Suprapubic skin (tissue), 4 donors: ENCODE data around the gene PCID2. TPM values are rescaled to one million over a fixed set of nuclear protein-coding genes. Genes with fewer than 3 reads are reported as not detected.

Source experiments
- DNase-seq, 2 donors: peaks; one replicate each; pipeline ENCODE4 v3.0.0-alpha.2; 2019; ENCODE audit warnings: low spot score in 2 of 2
- H3K27ac ChIP-seq: fragments of 200-600 bp; sonication (generic); one replicate; pipeline ENCODE4 v1.5.1; 2019
- H3K27me3 ChIP-seq: fragments of 200-600 bp; sonication (generic); one replicate; pipeline ENCODE4 v1.5.1; 2019
- H3K36me3 ChIP-seq: fragments of 200-600 bp; sonication (generic); one replicate; pipeline ENCODE4 v1.5.1; 2019
- H3K4me1 ChIP-seq: fragments of 200-600 bp; sonication (generic); one replicate; pipeline ENCODE4 v1.5.1; 2019
- H3K4me3 ChIP-seq: fragments of 200-600 bp; sonication (generic); one replicate; pipeline ENCODE4 v1.5.1; 2019; ENCODE audit warnings: mild to moderate bottlenecking
- H3K9me3 ChIP-seq: fragments of 200-600 bp; sonication (generic); one replicate; pipeline ENCODE4 v1.5.1; 2019
- EP300 ChIP-seq: sonication (generic); formaldehyde crosslinking; IDR thresholded peaks from one replicate; pipeline ENCODE4 v1.6.1; 2017; ENCODE audit warnings: antibody characterized with exemption
- POLR2A ChIP-seq, 2 donors: fragments of 450-650 bp; IDR thresholded peaks; one replicate each; pipeline ENCODE4 v1.6.1; 2017; ENCODE audit warnings: antibody characterized with exemption in 2 of 2, mild to moderate bottlenecking in 2 of 2, moderate library complexity in 2 of 2
- POLR2AphosphoS5 ChIP-seq, 3 donors: sonication (generic); formaldehyde crosslinking; IDR thresholded peaks; one replicate each; pipeline ENCODE4 v1.6.1; 2017; ENCODE audit warnings: antibody characterized with exemption in 3 of 3
- WGBS: methylation state at CpG from one replicate; pipeline ENCODE4 v1.1.5; 2018; 5-methylcytosine and 5-hydroxymethylcytosine counted together
- total RNA-seq, 4 donors: library from RNA; depleted of rRNA; stranded (reverse); fragments of >200 nt; gene quantifications; one replicate each; pipeline ENCODE4 v1.1.0, GENCODE V29; 2016
- TF ChIP-seq, protein P1 (sequence below), 2 donors: fragments of 200-600 bp in 1 of 2; fragments of 450-650 bp in 1 of 2; sonication (generic) in 1 of 2; IDR thresholded peaks; one replicate each; pipeline ENCODE4 v1.5.1; 2016 to 2019; ENCODE audit warnings: antibody characterized with exemption in 2 of 2, mild to moderate bottlenecking in 1 of 2, moderate library complexity in 1 of 2

The PCID2 gene
- total RNA-seq, 4 donors from 2014 or later: 33.2 to 99.5 (median 49.5) TPM

DNA sequence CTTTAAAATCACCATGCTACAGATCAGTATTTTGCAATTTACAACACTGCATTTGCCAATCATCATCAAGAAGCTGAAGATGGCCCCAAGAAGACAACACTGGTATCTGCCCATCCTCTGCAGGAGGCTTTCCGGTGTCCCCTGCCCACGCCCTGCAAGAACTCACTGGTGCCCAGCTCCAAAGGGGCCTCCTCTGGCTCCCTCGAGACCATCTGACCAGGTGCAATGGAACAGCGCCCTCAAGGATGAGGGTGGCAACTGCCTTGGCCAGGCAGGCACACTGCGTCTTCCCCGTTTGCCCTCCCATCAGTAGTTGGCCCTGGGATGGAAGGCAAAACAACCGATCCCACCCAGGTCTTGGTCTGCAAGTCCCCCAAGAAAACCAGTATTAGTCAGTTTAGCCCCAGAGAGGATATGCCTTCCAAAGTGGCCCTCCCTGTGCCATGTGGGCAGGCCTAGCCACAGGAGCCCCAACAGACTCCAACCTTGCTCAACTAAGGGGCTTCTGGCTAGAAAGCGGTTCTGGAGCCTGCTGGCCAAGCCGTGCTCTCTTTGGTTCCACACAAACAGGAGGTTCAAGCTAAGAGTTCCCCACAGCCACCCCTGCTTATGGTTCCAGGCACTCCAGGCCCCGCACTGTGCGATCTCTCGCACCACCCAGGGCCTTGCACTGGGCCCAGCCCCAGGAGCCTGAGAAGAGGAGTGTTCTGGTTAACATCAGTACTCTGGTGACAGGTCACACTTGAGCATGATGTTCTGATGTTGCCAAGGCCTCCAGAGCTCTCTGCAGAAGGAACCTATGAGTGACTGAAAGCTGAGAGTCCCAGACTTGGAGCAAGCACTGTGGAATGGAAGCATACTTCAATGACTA, 4.7 kb downstream of the PCID2 start:
- no peak for DNase-seq
- 89% methylated on average over 7 of the region's 12 CpGs for WGBS
- Histone ChIP-seq H3K27ac (no peak overlapping the region), H3K9me3 (no peaks in the 10 kb centered on the region), H3K4me1 (peaks cover 41% of the 10 kb centered on the region), H3K4me3 (no peak overlapping the region), H3K27me3 (no peaks in the 10 kb centered on the region), H3K36me3 (peaks cover 18% of the 10 kb centered on the region)
- TF ChIP-seq POLR2A (IDR thresholded peaks at IDR 0.05): no peak
- TF ChIP-seq, protein P1, sequence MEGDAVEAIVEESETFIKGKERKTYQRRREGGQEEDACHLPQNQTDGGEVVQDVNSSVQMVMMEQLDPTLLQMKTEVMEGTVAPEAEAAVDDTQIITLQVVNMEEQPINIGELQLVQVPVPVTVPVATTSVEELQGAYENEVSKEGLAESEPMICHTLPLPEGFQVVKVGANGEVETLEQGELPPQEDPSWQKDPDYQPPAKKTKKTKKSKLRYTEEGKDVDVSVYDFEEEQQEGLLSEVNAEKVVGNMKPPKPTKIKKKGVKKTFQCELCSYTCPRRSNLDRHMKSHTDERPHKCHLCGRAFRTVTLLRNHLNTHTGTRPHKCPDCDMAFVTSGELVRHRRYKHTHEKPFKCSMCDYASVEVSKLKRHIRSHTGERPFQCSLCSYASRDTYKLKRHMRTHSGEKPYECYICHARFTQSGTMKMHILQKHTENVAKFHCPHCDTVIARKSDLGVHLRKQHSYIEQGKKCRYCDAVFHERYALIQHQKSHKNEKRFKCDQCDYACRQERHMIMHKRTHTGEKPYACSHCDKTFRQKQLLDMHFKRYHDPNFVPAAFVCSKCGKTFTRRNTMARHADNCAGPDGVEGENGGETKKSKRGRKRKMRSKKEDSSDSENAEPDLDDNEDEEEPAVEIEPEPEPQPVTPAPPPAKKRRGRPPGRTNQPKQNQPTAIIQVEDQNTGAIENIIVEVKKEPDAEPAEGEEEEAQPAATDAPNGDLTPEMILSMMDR (IDR thresholded peaks at IDR 0.05): no peak
- TF ChIP-seq POLR2AphosphoS5 (IDR thresholded peaks at IDR 0.05): no peak
- TF ChIP-seq EP300: no peak

GRCh38 chr13:113202912-113203311, 5.6 kb downstream of the PCID2 start:
- no peaks in the 10 kb centered on the region for H3K27me3 ChIP-seq
- 88% methylated on average over 4 of the region's 4 CpGs for WGBS
- H3K36me3 ChIP-seq: peaks cover 26% of the 10 kb centered on the region
- TF ChIP-seq, protein P1 (IDR thresholded peaks at IDR 0.05): no peak
- TF ChIP-seq POLR2AphosphoS5 (IDR thresholded peaks at IDR 0.05): no peak
- TF ChIP-seq EP300: no peak
- TF ChIP-seq POLR2A (IDR thresholded peaks at IDR 0.05): no peak
- H3K4me1 ChIP-seq: peaks cover 41% of the 10 kb centered on the region
- no peak for DNase-seq
- H3K4me3 ChIP-seq: no peak overlapping the region
- no peaks in the 10 kb centered on the region for H3K9me3 ChIP-seq
- no peak overlapping the region for H3K27ac ChIP-seq

DNA sequence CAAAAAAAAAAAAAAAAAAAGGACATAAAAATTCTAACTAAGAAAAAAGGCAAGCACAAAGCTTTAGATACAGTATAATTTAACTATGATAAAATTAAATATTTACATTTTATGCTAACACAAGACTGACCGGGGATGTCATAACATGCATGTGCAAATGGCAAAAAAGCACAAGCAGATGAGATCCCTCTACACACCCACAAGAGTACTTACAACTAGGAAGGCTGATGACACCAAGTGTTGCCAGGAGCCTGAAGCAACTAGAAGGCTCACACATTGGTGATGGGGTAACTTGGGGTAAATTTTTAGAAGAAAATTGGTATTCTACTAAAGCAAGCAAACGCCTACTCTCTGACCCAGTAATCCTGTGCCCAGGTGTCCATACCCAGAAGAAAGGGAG, 6.7 kb downstream of the PCID2 start:
- DNase-seq: no peak
- WGBS: 87% methylated on average over 2 of the region's 2 CpGs
- Histone ChIP-seq H3K4me3 (no peak overlapping the region), H3K27ac (no peak overlapping the region), H3K9me3 (no peaks in the 10 kb centered on the region), H3K36me3 (peaks cover 37% of the 10 kb centered on the region), H3K27me3 (no peaks in the 10 kb centered on the region), H3K4me1 (peaks cover 30% of the 10 kb centered on the region)
- TF ChIP-seq, protein P1 (IDR thresholded peaks at IDR 0.05): no peak
- TF ChIP-seq EP300 (no peak), POLR2A (IDR thresholded peaks at IDR 0.05) (no peak), POLR2AphosphoS5 (IDR thresholded peaks at IDR 0.05) (no peak)

DNA sequence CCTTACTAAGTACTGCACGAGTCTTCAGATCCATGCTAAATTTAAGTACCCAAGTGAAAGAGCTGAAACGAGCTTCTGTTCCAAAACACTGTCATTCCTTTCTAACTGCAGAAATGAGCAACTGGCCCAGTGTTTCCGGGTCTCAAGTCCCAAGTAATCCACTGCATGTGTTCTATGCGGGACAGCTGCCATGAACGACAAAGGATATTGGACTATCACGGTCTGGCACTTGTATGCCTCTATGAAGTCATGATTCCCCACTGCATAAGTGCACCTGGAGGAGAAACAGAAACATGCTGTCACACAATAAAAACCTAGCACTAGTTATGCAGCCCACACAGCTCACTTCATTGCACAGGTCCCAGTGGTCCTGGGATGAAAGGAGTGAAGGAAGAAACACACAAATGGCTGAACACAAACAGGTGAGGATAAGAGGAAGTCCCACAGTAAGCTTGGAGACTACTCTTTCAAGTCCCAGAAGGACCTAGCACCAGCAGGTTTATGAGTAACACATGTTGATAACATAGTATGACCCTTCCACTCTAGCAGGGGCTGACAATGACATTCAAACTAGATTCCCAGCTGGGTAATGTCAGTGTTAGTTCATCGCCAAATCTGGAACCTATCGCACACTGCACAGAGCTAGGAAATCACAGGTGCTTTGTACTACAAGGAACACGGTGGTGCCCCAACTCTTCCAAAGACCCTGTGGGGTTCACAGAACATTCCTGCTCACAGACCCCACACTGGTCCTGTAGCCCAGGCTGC, 11.3 kb downstream of the PCID2 start:
- Histone ChIP-seq H3K27me3 (no peaks in the 10 kb centered on the region), H3K36me3 (peaks cover 81% of the 10 kb centered on the region), H3K27ac (no peak overlapping the region), H3K9me3 (no peaks in the 10 kb centered on the region), H3K4me1 (no peaks in the 10 kb centered on the region), H3K4me3 (no peak overlapping the region)
- no peak for DNase-seq
- TF ChIP-seq POLR2AphosphoS5 (IDR thresholded peaks at IDR 0.05) (no peak), POLR2A (IDR thresholded peaks at IDR 0.05) (no peak), EP300 (no peak)
- 90% methylated on average over 9 of the region's 9 CpGs for WGBS

DNA sequence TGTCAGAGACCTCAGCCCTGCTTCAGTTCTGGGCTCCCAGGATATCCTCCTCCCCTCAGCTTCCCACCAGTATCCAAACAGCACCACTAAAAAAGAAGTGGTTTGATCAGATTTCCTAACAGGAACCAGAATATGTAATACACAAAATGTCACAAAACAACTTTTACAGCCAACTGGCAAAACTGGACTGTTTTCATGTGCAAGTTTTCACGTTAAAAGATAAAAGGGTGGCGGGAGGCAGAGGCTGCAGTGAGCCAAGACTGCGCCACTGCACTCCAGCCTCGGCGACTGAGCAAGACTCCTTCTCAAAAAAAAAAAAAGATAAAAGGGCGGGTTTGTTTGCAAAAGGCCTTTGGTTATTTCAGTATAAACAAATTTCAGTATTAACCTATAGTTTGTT, 13.1 kb downstream of the PCID2 start:
- Histone ChIP-seq H3K4me1 (no peaks in the 10 kb centered on the region), H3K4me3 (no peak overlapping the region), H3K27me3 (no peaks in the 10 kb centered on the region), H3K27ac (no peak overlapping the region), H3K9me3 (no peaks in the 10 kb centered on the region), H3K36me3 (peaks cover 97% of the 10 kb centered on the region)
- no peak for TF ChIP-seq EP300
- TF ChIP-seq POLR2A (IDR thresholded peaks at IDR 0.05): no peak
- TF ChIP-seq POLR2AphosphoS5 (IDR thresholded peaks at IDR 0.05): no peak
- TF ChIP-seq, protein P1 (IDR thresholded peaks at IDR 0.05): no peak
- DNase-seq: no peak
- 54% methylated on average over 6 of the region's 6 CpGs for WGBS
